Suprapubic skin (tissue), 4 donors: ENCODE data around the gene UBE2L6.

Experiments
- POLR2A ChIP-seq, 2 donors: fragments of 450-650 bp; IDR thresholded peaks; one replicate each; pipeline ENCODE4 v1.6.1; 2017; ENCODE audit warnings: antibody characterized with exemption in 2 of 2, mild to moderate bottlenecking in 2 of 2, moderate library complexity in 2 of 2
- POLR2AphosphoS5 ChIP-seq, 3 donors: sonication (generic); formaldehyde crosslinking; IDR thresholded peaks; one replicate each; pipeline ENCODE4 v1.6.1; 2017; ENCODE audit warnings: antibody characterized with exemption in 3 of 3

DNA sequence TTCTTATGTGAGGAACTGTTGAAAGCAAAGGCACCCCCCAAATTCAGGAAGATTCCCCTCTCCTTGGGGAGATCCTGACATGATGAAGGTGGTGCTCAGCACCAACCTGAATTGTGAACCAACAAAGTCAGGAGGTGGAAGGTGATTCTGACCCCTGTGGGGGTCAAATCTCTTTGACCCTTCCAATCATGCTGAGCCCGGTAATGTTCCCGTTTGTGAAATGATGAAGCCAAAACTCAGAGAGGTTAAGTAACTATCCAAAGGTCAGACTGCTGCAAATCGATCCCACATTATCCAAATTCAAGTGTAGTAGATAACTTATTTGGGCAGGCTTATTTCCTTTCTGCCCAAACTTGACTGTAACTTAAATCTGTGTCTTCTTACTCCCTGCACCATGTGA is 49.1 kb upstream of the UBE2L6 start:
- TF ChIP-seq POLR2A (IDR thresholded peaks at IDR 0.05) (no peak), POLR2AphosphoS5 (IDR thresholded peaks at IDR 0.05) (no peak)
